NCI-H2171 (cell line): ENCODE results near the gene SLC9A7.

ENCODE experiments used
- DNase-seq: peaks from one replicate; lab custom pipeline; 2025; lab: John Stamatoyannopoulos, UW

Gene SLC9A7

DNA sequence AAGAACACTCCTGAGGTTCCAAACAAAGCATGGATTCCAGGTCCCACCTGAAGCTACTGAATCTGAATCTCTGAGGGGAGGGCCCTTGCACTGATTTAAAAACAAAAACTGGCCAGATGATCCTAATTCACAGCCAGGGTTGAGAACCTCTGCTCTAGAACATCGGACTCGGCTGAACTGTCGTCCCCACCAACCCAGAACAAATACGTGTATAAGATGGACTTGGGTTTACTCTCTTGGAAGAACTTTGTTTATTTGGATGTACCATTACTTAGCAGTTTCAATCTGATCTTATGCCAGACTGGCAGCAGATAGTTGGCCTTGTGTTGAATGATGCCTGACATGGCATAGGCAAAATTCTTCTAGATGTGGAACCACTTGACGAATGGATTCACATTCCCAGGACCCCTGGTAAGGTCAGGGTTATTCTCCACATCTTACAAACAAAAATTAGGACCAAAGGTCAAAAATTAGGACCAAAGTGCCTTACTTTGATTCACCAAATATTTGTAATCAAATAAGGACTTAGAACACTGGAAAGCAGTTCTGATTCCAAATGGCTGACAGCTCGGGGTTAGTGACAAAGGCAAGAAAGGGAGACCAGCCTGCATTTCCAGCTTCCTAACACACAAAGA, 156.3 kb downstream of the SLC9A7 start:
- no peak for DNase-seq

DNA sequence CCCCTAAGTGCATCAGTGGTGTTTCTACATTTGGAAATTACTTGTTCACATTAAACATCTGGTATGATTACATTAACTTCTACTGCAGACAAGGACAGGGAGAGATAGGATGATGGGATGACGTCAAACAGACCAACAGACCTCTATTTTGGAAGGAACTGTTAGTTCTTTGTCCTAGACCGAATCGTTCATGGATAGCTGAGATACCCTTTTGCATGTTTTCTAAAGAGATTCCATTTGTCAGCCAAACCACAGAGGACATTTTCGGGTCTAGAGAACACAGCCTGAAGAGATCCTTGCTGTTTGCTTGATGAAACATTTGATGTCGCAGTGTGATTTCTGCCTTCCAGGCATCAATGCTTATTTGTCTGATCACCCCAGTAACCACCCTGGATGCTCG, 157.6 kb downstream of the SLC9A7 start:
- no peak for DNase-seq

DNA sequence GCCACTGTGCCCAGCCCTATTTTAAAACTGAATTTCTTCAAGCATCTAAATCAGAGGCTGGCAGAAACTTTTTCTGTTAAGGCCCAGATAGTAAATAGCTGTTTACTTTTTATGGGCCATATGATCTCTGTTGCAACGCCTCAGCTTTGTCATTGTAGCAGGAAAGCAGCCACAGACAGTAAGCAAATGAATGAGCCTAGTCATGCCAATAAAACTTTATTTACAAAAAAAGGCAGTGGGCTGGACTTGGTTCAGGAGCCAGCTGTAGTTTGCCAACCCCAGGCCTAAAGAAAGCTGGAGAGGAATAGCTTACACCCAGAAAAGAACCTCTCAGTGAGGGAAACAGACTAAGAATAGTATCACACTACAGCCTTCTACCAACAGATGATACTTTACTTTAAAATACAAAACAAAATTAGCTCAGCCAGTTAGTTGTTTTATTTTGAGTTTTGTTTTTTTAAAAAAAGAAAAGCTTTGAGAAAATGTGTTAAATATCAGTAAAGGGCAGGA, 159.8 kb downstream of the SLC9A7 start:
- DNase-seq: no peak

DNA sequence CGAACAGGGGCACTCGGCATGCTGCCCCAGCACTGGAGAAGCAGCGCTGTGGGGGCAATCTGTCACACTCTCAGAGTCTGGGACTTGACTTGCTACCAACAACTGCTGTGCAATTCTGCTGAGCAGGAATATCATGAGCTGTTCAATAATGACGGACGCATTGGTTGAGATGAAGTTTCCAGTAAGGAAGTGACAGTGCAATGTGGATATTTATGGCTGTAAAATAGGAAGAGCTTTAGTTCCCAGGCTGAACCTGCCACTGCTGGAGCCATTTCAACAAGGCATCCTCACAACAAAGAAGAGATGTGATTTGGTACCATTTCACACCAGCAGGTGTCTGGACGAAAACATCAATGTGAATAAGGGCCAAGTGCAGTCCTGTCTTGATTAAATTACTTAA, 161.1 kb downstream of the SLC9A7 start:
- DNase-seq: no peak

DNA sequence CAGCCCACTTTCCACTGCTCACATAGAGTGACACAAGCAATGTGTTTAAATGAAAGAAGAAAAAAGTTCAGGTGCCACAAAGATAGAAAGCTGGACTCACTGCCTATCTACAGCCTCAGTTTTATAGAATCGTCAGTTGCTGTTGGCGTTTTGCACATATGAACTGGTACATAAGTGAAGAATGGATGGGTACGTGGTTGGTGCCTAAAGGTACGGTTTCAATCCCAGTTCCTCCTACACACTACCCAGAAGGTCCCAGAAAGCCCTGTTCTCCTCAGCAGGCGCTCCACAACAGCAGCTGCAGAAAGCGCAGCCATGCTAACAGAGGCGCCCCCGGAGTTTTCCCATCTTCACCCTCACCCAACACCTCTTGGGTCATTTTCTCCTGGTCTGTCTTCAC, 161.7 kb downstream of the SLC9A7 start:
- no peak for DNase-seq

DNA sequence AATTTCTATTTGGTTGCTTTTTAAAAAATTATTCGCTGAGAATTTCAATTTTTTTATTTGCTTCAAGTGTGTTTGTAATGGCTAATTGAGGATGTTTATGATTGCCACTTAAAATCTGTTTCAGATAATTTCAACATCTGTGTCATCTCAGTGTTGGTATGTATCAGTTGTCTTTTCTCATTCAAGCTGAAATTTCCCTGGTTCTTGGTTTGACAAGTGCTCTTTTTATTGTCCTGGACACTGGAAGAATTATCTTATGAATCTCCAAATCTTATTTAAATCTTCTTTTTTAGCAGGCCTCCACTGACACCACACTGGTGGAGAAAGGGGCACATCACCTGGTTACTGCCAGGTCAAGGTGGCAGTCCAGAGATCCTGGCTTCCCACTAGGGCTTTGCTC, 163.8 kb downstream of the SLC9A7 start:
- no peak for DNase-seq

DNA sequence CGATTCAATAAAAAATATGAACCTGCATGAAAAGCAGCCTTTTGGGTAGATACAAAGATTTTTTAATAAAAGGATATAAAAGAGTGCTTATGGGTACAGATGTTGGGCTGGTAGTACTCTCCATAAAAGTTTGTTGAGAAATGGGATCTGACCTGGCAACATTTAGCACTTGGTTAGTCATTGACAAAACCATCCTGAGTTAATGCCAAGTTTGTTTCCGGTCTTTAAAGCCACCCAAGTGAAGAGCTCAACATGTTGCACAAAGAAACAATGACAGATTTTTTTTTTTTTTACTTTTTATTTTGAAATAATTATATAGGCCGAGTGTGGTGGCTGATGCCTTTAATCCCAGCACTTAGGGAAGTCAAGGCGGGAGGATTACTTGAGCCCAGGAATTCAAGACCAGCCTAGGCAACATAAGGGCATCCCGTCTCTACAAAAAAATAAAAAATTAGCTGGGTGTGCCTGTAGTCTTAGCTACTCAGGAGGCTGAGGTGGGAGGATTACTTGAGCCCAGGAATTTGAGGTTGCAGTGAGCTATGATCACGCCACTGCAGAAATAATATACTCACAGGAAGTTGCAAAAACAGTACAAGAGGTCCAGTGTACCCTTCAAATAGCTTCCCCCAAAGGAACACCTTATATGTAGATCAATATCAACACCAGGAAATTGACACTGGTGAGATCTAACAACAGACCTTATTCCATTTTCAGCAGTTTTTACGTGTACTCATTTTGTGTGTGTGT, 168.8 kb downstream of the SLC9A7 start:
- no peak for DNase-seq

DNA sequence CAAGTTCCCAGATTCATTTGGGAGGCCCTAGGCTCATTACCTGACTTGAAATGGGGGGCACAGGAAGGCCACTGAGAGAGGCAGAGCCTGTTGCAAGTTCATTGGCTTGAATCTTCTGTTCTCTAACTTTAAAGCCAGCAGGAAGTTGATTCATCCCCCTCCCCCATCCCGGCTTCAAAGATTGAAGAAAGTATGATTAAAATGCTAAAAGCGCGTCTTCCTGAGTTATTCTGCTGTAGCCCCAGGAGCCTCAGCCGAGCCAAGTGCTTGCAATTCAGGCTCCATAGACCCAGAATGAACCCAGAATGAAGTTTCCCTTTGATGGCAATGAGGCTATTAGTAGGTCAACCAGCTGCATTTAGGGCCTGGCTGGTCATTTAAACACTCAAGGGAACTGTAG, 170.7 kb downstream of the SLC9A7 start:
- no peak for DNase-seq

DNA sequence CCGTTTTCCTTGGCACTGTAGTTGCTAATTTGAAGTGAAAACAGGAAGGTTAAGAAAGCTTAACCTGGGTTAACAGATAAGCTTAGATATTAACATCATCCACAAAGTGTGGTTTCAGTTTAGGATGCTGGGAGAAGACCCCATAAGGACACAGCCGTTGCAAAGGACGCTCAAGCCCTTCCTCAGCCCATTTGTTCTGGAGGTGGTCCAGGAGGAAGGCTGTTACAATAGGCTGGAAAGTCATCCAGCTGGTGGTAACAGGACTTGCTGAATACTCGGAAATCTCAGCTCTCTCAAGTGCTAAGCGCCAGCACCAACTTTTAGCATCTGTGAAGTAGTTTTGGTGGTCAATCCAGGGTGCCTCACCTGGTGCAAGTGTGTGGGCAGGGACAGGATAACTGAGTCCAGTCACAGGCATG, 171.2 kb downstream of the SLC9A7 start:
- no peak for DNase-seq

DNA sequence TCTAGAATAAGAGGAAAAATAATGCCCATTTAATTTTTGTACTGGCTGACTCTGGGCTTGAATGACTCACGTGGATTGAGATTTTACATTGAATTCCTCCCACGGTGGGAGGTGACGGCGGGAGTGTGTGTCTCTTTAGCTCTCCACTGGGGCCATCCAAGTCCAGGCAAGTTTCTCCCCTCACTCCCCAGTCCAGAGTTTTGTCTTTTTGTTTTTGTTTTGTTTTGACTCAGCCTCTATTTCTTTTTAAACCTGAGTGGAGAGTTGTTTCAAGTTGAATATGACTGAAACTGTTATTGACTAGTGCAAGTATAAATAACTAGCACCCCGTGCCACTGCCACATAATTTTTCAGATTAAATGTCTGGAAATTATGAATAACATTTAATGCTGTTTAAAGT, 171.8 kb downstream of the SLC9A7 start:
- DNase-seq: no peak

DNA sequence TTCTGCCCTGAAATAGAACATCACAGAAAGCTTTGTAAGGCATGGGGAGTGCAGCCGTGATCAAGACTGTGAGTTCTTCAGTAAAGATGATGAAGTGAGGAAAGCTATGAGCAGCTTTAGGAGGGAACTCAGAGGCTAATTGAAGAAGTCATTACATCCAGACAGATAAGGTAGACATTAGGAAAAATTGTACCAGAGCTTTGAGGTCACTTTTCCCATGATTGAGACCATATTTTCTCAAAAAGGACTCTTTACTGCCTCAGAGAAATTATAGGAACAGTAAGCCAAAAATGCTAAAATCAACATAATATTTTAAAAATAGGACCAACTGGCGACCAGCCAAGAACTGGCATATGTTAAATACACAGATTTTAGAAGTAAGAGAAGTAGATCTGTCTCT, 174.2 kb downstream of the SLC9A7 start:
- no peak for DNase-seq

DNA sequence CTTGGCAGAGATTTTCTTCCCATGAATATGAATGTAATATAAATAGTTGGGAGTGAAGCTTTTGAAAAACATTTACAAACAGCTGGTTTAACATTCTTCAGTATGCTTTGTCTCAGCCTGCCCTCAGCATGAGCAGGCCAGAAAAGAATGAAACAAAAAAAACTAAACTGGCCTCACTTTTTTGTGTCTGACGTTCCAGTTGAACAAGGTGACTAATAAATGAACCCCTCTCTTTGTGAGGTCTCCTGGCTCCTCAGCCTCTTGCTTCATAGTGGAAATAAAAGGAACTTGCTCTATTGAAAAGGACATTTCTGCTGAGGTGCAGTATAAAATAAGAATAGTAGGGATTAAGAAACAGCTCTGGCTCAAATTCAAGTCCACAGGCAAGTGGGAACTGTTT, 176.0 kb downstream of the SLC9A7 start:
- no peak for DNase-seq

DNA sequence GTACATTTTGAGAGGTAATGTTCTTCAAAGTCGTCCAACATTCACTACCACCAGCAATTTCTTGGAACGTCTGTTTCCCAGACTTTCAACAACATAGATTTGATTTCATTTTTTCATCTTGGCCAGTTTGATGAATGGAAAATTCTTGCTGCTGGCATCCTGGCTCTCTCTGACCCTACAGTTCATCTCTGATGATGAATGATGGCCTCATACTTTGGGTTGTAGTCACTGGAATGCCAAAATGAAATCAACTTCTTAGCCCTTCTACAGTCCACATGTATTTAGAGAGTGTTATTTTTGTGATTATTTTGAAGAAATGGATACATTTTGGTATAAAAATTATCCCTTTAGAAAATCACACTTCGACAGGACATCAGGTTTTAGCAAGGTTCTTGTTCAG, 176.6 kb downstream of the SLC9A7 start:
- DNase-seq: no peak

DNA sequence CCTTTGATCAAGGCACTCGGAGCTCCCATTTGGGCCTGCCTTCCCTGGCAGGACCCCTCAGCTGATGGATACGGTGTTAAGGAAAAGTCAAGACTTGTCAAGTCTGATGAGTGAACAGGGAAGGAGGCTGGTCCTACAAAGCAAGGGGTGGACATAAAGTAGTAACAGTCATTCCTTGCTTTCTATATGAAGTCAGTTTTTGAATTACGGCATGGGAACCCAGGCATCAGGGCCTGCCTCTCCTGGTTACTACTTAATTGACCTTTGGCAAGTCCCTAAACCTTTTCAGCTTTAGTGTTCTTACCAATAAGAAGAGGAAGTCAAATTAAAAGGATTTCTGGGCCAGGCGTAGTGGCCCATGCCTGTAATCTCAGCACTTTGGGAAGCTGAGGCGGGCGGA, 178.3 kb downstream of the SLC9A7 start:
- no peak for DNase-seq

DNA sequence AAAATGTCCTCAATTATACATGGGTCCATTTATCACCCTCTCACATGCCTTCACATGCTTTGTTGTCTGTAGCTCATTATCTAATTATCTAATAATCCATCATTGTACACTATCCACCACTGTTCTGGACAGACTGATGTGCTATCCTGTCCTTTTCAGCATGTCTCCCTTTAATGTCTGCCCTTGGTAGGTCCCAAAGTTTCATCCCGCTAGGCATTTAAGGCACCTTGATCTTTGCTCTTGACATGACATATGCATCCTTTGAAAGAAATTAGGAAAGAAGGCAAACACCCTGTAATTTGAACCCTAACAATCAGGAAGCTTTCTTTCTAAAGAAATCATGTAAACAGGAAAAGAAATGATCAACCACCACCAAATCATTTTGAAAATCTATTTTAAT, 179.7 kb downstream of the SLC9A7 start:
- DNase-seq: no peak

DNA sequence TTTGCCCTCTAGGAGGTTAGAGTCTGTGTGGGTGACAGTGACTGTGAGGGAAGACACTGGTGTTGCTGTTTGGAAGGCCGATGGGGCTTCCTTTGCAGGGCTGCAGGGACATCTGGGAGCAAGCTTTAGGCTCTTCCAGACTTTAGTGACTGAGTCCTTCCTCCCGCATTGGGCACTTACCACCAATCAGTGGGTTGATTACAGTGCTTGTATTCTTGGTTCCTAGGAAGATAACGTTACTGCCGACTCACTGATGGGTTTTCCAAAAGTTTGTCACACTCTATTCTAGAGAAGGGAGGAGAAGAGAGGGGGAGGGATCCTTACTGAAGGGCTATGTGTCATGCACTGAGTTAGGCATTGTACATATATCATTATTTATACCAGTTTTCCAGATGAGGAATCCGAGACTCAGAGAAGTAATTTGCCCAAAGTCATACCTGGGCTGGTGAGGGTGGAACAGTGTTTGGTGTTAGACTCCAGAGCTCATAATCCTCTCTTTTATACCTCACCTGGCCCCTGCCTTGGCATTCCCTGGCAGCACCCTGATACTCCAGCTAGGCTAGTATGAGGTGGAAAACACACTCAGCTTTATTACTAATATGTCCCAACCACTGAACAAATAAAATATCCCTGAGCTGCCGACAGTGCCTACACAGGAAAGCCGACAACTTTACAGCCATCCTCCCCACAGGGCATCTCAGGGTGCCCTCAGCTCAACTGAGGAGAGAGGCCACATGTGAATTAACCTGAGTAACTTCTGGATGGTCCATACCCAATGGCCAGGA, 181.5 kb downstream of the SLC9A7 start:
- no peak for DNase-seq

DNA sequence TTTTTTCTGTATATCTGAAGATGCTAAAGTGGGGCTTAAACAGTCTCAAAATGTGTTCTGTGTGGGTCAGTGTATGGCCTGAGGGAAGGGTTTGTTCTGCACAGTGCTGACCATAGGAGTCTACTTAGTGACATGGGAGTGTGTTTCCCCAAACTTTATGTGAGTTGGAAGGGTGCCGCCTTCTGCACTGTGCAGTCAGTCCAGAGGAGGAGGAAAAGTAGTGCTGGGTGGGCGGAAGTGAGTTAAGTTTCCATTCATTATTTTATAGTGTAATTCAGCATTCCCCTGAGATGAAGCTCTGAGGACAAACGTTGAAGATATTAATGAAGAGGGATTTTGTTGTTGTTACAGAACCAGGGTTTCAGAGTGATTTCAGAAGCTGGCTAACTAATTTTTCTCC, 182.5 kb downstream of the SLC9A7 start:
- DNase-seq: no peak

DNA sequence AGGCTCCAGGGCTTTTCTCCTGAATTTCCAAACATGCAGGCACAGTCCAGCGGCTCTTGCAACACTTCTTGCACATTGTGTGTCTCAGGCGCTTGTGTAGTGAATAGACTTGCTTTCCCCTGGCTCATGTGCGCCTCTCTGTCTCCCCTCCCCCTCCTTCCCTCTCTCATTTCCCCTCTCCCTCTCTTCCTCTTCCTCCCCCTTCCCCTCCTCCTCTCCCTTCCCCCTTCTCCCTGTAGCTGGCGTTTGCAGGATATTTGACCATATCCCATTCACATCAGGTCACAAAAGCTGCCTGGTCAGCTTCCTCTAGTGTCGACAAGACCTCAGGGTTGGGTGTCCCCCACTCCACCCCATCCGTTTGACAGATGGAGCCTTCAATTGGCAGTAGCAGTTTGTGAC, 182.9 kb downstream of the SLC9A7 start:
- DNase-seq: no peak

DNA sequence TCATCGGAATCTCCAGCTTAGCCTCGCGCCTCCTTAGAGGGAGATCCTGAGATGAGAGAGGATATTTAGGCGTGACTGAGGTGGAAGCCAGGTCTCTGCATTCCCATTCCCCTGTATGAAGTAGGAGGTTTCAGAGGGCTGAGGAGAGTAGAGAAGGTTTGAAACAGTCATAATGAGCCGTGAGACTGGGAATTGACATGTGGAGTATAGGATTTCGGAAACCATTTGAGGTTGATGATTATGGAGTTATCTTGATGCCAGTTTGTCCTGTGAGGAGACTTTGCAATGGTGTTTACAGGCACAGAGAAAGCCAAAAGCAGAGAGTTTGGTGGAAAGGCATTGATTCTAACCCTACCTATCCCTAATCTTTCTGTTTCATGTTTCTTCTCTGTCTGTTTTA, 183.3 kb downstream of the SLC9A7 start:
- DNase-seq: no peak

DNA sequence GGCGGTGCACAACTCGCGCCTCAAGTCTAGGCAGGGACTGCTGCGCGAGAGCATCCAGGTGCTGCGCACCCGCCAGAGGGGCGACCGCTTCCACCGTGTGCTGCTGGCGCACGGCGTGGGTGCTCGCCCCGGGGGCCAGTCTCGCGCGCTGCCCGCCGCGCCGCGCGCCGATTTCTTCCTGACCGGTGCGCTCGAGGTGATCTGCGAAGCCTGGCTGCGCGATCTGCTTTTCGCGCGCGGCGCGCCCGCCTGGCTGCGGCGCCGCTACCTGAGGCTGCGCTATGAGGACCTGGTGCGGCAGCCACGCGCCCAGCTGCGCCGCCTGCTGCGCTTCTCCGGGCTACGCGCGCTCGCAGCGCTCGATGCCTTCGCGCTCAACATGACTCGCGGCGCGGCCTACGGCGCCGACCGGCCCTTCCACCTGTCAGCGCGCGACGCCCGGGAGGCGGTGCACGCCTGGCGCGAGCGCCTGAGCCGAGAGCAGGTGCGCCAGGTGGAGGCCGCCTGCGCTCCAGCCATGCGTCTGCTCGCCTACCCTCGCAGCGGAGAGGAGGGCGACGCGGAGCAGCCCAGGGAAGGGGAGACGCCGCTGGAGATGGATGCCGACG, 184.0 kb downstream of the SLC9A7 start:
- DNase-seq: peak; percentile 47

DNA sequence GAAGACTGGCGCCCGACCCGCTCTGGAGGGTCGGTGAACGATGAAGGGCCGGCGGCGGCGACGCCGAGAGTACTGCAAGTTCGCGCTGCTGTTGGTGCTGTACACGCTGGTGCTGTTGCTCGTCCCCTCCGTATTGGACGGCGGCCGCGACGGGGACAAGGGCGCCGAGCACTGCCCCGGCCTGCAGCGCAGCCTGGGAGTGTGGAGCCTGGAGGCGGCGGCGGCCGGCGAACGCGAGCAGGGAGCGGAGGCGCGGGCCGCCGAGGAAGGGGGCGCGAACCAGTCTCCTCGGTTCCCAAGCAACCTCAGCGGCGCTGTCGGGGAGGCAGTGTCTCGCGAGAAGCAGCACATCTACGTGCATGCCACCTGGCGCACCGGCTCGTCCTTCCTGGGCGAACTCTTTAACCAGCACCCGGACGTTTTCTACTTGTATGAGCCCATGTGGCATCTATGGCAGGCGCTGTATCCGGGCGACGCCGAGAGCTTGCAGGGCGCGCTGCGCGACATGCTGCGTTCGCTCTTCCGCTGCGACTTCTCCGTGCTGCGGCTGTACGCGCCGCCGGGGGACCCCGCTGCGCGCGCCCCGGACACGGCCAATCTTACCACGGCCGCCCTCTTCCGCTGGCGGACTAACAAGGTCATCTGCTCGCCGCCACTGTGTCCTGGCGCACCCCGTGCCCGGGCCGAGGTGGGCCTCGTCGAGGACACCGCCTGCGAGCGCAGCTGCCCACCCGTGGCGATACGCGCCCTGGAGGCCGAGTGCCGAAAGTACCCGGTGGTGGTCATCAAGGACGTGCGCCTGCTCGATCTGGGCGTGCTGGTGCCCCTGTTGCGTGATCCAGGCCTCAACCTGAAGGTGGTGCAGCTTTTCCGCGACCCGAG, 184.8 kb downstream of the SLC9A7 start:
- DNase-seq: peak; percentile 26
